ENCODE results near the gene ALG11. TPM values are rescaled to one million over a fixed set of nuclear protein-coding genes. Genes with fewer than 3 reads are reported as not detected.

The ALG11 gene
- polyA plus RNA-seq, 1 experiment: 19.6 TPM

- ChIA-PET CTCF (no interaction called here), POLR2A (no interaction called here)
- Histone ChIP-seq H3K27ac (ENCODE audit: low read depth, low read length) (no peak overlapping the region), H3K27me3 (ENCODE audit: control insufficient read depth, insufficient read depth, low read length) (no peaks in the 10 kb centered on the region), H3K9me3 (ENCODE audit: control insufficient read depth, insufficient read depth, low read length) (no peaks in the 10 kb centered on the region), H3K4me3 (ENCODE audit: low read depth, low read length) (no peak overlapping the region)
- TF ChIP-seq CTCF (IDR thresholded peaks at IDR 0.05; ENCODE audit: low read depth, low read length): no peak
- DNase-seq (ENCODE audit: low read depth, low spot score): no peak
These were observed 40.4 kb upstream of the ALG11 start for GRCh38 chr13:51971520-51972426.

DNA sequence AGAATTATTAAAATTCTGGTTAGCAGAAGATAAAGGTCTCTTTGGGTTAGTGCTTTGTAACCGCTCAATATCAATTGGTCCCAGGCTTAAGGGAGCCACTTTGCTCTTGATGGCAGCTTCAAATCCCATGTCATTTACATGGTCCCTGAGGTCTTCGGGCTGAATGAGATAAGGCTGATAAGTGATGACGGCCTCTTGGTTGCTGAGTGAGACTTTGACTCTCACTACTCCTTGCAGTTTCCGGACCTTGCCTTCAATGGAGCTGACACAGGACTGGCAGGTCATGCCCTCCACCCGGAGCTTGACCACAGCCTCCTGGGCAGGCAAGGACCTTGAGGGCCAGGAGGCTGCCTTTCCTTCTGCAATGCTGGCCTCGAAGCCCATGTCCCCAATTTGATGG lies 37.7 kb upstream of the ALG11 start:
- ChIA-PET CTCF (no interaction called here), POLR2A (no interaction called here)

GRCh38 chr13:51976423-51976822 lies 35.8 kb upstream of the ALG11 start:
- no peak for DNase-seq (ENCODE audit: low read depth, low spot score)
- TF ChIP-seq CTCF (IDR thresholded peaks at IDR 0.05; ENCODE audit: low read depth, low read length): no peak
- ChIA-PET POLR2A (no interaction called here), CTCF (no interaction called here)
- Histone ChIP-seq H3K27me3 (ENCODE audit: control insufficient read depth, insufficient read depth, low read length) (peaks cover 6% of the 10 kb centered on the region), H3K9me3 (ENCODE audit: control insufficient read depth, insufficient read depth, low read length) (no peaks in the 10 kb centered on the region), H3K27ac (ENCODE audit: low read depth, low read length) (no peak overlapping the region), H3K4me3 (ENCODE audit: low read depth, low read length) (no peak overlapping the region)

More for the DNA sequence above, 37.7 kb upstream of the ALG11 start:
- no peaks in the 10 kb centered on the region for H3K9me3 ChIP-seq (ENCODE audit: control insufficient read depth, insufficient read depth, low read length)
- TF ChIP-seq CTCF (IDR thresholded peaks at IDR 0.05; ENCODE audit: low read depth, low read length): no peak
- no peak for DNase-seq (ENCODE audit: low read depth, low spot score)
- peaks cover 6% of the 10 kb centered on the region for H3K27me3 ChIP-seq (ENCODE audit: control insufficient read depth, insufficient read depth, low read length)
- no peak overlapping the region for H3K27ac ChIP-seq (ENCODE audit: low read depth, low read length)
- H3K4me3 ChIP-seq (ENCODE audit: low read depth, low read length): no peak overlapping the region

DNA sequence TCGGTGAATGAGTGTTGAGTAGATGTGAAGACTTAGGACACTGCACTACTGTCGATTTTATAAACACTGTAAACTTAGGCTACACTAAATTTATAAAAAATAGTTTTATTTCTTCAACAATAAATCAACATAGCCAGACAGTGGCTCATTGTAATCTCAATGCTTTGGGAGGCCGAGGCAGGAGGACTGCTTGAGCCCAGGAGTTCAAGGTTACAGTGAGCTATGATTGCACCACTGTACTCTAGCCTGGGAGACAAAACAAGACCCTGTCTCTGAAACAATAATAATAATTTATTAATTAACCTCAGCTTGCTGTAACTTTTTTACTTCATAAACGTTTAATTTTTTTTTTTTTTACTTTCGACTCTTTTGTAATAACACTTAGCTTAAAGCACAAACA lies 35.3 kb upstream of the ALG11 start:
- ChIA-PET POLR2A (no interaction called here), CTCF (interaction anchor here (0.9 kb wide), 1 partner anchor 24 kb away, joined by 4 read pairs; no protein-coding TSS in a partner anchor)
- Histone ChIP-seq H3K27ac (ENCODE audit: low read depth, low read length) (no peak overlapping the region), H3K9me3 (ENCODE audit: control insufficient read depth, insufficient read depth, low read length) (no peaks in the 10 kb centered on the region), H3K27me3 (ENCODE audit: control insufficient read depth, insufficient read depth, low read length) (peaks cover 6% of the 10 kb centered on the region), H3K4me3 (ENCODE audit: low read depth, low read length) (no peak overlapping the region)
- no peak for TF ChIP-seq CTCF (IDR thresholded peaks at IDR 0.05; ENCODE audit: low read depth, low read length)
- no peak for DNase-seq (ENCODE audit: low read depth, low spot score)

- CTCF ChIA-PET: interaction anchor here (0.9 kb wide), 1 partner anchor 24 kb away, joined by 4 read pairs; no protein-coding TSS in a partner anchor
- DNase-seq (ENCODE audit: low read depth, low spot score): no peak
- H3K27ac ChIP-seq (ENCODE audit: low read depth, low read length): no peak overlapping the region
- POLR2A ChIA-PET: no interaction called here
- no peak for TF ChIP-seq CTCF (IDR thresholded peaks at IDR 0.05; ENCODE audit: low read depth, low read length)
- no peaks in the 10 kb centered on the region for H3K9me3 ChIP-seq (ENCODE audit: control insufficient read depth, insufficient read depth, low read length)
- peaks cover 6% of the 10 kb centered on the region for H3K27me3 ChIP-seq (ENCODE audit: control insufficient read depth, insufficient read depth, low read length)
- H3K4me3 ChIP-seq (ENCODE audit: low read depth, low read length): no peak overlapping the region
These were observed 34.6 kb upstream of the ALG11 start for GRCh38 chr13:51977625-51978024.
